HG03354 (cell line): ENCODE data around the gene FOXP1.

Experiments used
- ATAC-seq: cut with Tn5 transposase; IDR thresholded peaks from one replicate; pipeline ENCODE4 v1.9.1; 2021; ENCODE audit warnings: mild to moderate bottlenecking; ENCODE audit not compliant: unreplicated experiment, poor library complexity, severe bottlenecking

Gene FOXP1

GRCh38 chr3:71090207-71090606 is 493.3 kb downstream of the FOXP1 start:
- peak; percentile 29 for ATAC-seq

GRCh38 chr3:71089271-71089847 is 494.2 kb downstream of the FOXP1 start:
- ATAC-seq = no peak

GRCh38 chr3:71088742-71089141 is 494.8 kb downstream of the FOXP1 start:
- ATAC-seq = no peak

GRCh38 chr3:71088019-71088708 is 495.4 kb downstream of the FOXP1 start:
- ATAC-seq = no peak

- peak; percentile 92 for ATAC-seq
Observed at GRCh38 chr3:71087143-71088018, 496.1 kb downstream of the FOXP1 start.

- no peak for ATAC-seq
Observed at GRCh38 chr3:71086777-71087142, 496.8 kb downstream of the FOXP1 start.

GRCh38 chr3:71083726-71084131 is 499.8 kb downstream of the FOXP1 start:
- ATAC-seq = no peak

- ATAC-seq = no peak
Observed at GRCh38 chr3:71082833-71083232, 500.7 kb downstream of the FOXP1 start.

- ATAC-seq = no peak
Observed at GRCh38 chr3:71080517-71081083, 502.9 kb downstream of the FOXP1 start.

GRCh38 chr3:71078723-71079525 is 504.6 kb downstream of the FOXP1 start:
- no peak for ATAC-seq

- no peak for ATAC-seq
Observed at GRCh38 chr3:71078199-71078598, 505.3 kb downstream of the FOXP1 start.

GRCh38 chr3:71077070-71077469 is 506.5 kb downstream of the FOXP1 start:
- ATAC-seq = no peak

GRCh38 chr3:71076361-71077002 is 507.0 kb downstream of the FOXP1 start:
- no peak for ATAC-seq

GRCh38 chr3:71075494-71075893 is 508.0 kb downstream of the FOXP1 start:
- ATAC-seq = no peak

GRCh38 chr3:71074423-71074822 is 509.1 kb downstream of the FOXP1 start:
- no peak for ATAC-seq

- no peak for ATAC-seq
Observed at GRCh38 chr3:71072986-71073385, 510.5 kb downstream of the FOXP1 start.

- no peak for ATAC-seq
Observed at GRCh38 chr3:71072287-71072686, 511.2 kb downstream of the FOXP1 start.

GRCh38 chr3:71070497-71071463 is 512.7 kb downstream of the FOXP1 start:
- ATAC-seq = no peak
